Rectal smooth muscle tissue (tissue), 1 donor: ENCODE measurements around the gene NFE2L2.
A peak's percentile ranks its signal among the peaks of the same experiment; 100 is the strongest.
"Not testable (repeated sequence)": the region's sequence is repeated elsewhere in the genome, so short reads cannot be mapped to it uniquely, and the experiment has no call there.

Experiments
- H3K27ac ChIP-seq: one replicate; pipeline ENCODE4 v1.7.0; 2013; ENCODE audit warnings: low read depth, low read length, inconsistent platforms
- H3K27me3 ChIP-seq: one replicate; pipeline ENCODE4 v1.7.0; 2013; ENCODE audit warnings: low read length; ENCODE audit not compliant: control insufficient read depth, insufficient read depth
- H3K36me3 ChIP-seq: one replicate; pipeline ENCODE4 v1.7.0; 2013; ENCODE audit warnings: low read length; ENCODE audit not compliant: control insufficient read depth, insufficient read depth
- H3K4me1 ChIP-seq: one replicate; pipeline ENCODE4 v1.7.0; 2013; ENCODE audit warnings: low read length; ENCODE audit not compliant: control insufficient read depth, insufficient read depth
- H3K4me3 ChIP-seq: one replicate; pipeline ENCODE4 v1.7.0; 2013; ENCODE audit warnings: low read length
- H3K9ac ChIP-seq: one replicate; pipeline ENCODE4 v1.7.0; 2013; ENCODE audit warnings: low read length

The NFE2L2 gene

DNA sequence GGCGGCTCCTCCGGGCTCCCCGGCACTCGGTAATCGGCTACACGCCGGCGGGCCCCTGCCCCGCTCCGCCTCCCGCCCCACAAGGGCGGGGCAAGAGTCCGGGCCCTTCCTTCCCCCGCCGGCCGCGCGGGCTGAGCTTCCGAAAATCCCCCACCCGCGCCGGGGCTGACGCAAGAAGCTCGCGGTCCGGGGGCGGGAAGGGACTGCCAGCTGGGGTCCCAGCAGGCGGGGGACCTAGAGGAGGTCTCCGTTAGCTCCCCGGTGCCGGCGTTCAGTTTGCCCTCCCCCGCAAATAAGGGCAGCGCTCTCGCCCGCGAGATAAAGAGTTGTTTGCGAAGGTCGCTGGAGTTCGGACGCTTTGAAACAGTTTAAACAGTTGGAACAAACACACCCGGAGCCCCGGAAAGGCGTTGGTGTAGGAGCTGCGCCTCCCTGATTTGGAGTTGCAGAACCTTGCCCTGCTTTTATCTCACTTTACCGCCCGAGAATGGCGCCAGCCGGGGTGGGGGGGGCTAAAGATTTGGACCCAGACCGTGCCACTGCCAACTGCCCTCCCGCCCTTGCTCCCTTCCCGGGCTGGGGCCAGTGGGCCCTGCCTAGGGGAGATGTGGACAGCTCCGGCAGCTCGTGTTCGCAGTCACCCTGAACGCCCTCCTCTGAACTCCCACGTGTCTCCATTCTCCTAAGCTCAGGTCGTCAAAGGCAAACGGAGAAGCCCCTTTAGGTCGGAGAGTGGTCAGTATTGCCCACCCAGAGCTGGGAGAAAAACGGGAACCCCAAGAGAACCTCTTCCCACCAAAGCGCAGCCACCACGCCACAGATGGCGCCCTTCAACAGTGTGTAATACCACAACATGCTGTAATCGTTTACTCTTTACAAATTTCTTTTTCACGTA is at the start of gene NFE2L2:
Gene NFE2L2 (minus strand): TSS at position 35 of the 895 bp plus-strand sequence. CDS start 151 bp downstream, outside the sequence.
- Histone ChIP-seq H3K36me3 (no peaks in the 10 kb centered on the region), H3K9ac (peak within 1 kb of the TSS; percentile 94), H3K4me3 (peak within 1 kb of the TSS; percentile 91), H3K4me1 (peaks cover 13% of the 10 kb centered on the region), H3K27ac (peak within 1 kb of the TSS; percentile 100), H3K27me3 (no peaks in the 10 kb centered on the region)

DNA sequence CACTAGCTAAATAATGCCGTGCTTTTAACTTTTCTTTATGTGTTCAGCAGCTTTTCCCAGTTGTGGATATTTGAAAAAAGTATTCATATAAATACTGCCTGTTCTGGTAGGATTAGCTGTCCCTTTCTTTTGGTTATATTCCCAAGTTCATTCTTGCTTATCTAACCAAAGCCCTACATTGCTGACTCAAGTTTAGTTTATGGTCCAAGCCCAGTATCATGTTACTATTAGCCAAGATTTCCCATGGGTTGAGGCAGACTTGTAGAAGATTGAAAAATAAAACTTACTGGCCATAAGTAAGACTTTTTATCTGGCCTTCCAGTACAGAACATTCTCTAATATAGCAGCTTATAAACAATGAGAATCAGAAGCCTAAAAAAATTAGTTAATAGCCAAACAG is 49.7 kb upstream of the NFE2L2 start:
- H3K27ac ChIP-seq: no peak overlapping the region

DNA sequence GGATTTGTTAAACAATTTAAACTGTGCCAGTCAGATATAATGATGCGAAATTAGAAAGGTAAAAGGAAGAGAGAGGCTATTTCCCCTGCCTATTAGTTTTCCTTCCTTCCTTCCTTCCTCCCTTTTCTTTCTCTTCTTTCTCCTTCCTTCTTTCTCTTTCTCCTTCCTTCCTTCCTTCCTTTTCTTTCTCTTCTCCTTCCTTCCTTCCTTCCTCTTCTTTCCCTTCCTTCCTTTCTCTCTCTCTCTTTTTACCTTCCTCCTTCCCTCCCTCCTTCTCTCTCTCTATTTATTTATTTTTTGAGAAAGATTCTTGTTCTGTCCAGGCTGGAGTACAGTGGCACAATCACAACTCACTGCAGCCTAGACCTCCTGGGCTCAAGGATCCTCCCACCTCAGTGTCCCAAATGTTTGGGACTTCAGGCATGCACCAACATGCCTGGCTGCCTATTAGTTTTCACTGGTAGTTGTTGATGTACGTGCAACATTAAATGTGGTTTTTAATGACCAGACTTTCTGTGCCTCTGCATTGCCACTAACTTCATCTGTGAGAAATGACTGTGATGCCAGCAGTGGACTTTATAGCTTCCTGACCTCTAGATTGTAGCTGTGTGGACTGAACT is 48.7 kb upstream of the NFE2L2 start:
- no peak overlapping the region for H3K4me3 ChIP-seq
- H3K27me3 ChIP-seq: no peaks in the 10 kb centered on the region
- H3K4me1 ChIP-seq: no peaks in the 10 kb centered on the region
- no peak overlapping the region for H3K9ac ChIP-seq
- H3K36me3 ChIP-seq: no peaks in the 10 kb centered on the region
- no peak overlapping the region for H3K27ac ChIP-seq

More for the DNA sequence above, 49.7 kb upstream of the NFE2L2 start:
- Histone ChIP-seq H3K27me3 (no peaks in the 10 kb centered on the region), H3K9ac (no peak overlapping the region), H3K4me3 (no peak overlapping the region), H3K36me3 (no peaks in the 10 kb centered on the region), H3K4me1 (no peaks in the 10 kb centered on the region)

DNA sequence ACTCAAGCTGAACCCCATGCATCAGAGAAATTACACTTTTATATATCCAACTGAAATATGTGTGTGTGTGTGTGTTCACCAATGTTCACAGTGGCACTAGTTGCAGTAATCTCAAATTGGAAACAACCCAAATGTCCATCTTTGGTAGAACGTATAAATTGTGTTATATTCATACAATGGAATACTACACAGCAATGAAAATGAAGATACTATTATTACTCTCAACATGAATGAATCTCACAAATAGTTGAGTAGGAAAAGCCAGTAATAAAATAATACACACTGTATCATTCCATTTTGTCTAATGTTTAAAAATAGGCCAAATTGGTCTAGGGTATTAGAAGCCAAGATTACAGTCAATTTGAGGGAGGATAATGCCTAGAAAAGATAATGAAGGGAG is 48.0 kb upstream of the NFE2L2 start:
- no peak overlapping the region for H3K27ac ChIP-seq
- no peak overlapping the region for H3K4me3 ChIP-seq
- no peaks in the 10 kb centered on the region for H3K4me1 ChIP-seq
- H3K9ac ChIP-seq: no peak overlapping the region
- no peaks in the 10 kb centered on the region for H3K27me3 ChIP-seq
- no peaks in the 10 kb centered on the region for H3K36me3 ChIP-seq

DNA sequence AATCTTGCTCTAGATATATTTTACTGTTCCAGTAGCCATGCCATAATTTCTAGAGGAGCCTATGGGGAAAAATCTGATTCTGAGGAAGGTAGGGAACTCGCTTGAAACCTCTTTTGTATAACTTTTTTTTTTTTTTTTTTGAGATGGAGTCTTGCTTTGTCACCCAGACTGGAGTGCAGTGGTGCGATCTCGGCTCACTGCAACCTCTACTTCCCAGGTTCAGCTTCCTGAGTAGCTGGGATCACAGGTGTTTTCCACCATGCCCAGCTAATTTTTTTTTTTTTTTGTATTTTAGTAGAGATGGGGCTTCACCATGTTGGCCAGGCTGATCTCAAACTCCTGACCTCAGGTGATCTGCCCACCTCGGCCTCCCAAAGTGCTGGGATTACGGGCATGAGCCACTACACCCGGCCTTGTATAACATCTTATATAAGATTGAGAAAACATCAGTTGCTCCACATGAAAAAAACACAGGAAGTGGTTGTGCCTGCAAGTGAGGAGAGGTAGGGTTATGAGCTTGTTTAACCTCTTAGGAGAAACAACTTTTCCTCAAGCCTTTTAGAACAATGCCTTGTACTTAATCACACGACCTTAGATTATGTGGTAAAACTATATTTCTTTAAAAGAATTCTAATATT is 45.3 kb upstream of the NFE2L2 start:
- not testable (repeated sequence) for H3K4me3 ChIP-seq, H3K9ac ChIP-seq, H3K4me1 ChIP-seq, H3K27me3 ChIP-seq, H3K27ac ChIP-seq, H3K36me3 ChIP-seq

DNA sequence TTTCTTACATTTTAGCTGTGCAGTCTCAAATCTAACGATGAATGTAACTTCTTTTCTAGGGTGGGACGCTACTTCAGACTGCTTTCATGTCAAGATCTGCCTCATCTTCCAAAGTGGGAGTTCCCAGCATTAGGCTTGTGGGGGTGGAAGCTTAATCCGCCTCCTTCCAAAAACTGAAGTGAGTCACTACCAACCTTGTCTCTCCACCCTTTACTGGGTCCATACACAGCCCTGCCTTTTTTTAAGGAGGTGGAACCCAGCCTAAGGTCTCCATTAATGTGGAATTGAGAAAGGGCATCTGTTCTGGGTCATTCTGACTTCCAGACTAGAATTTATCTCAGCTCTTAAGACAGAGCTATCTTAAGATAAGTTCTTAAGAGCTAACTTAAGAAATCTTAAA is 42.0 kb upstream of the NFE2L2 start:
- H3K4me3 ChIP-seq: no peak overlapping the region
- no peaks in the 10 kb centered on the region for H3K27me3 ChIP-seq
- no peaks in the 10 kb centered on the region for H3K4me1 ChIP-seq
- H3K9ac ChIP-seq: no peak overlapping the region
- H3K36me3 ChIP-seq: no peaks in the 10 kb centered on the region
- H3K27ac ChIP-seq: no peak overlapping the region

DNA sequence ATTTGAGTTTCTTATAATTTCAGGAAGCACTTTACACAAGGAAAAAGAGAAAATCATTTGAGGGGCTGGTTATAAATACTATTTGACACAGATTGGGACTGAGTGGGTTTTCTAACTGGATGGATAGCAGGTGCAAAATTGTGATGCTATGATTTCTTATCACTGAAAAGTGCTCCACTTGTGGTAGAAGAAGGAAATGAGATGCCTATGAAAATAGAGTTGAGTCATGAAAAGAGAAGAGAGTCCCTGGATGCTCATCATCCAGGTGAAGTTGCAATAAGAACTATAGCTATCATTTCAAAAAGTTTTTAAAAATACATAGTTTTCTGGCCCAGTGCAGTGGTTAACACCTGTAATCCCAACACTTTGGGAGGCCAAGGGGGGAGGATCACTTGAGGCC is 39.4 kb upstream of the NFE2L2 start:
- Histone ChIP-seq H3K36me3 (no peaks in the 10 kb centered on the region), H3K4me1 (no peaks in the 10 kb centered on the region), H3K4me3 (no peak overlapping the region), H3K27ac (no peak overlapping the region), H3K9ac (no peak overlapping the region), H3K27me3 (no peaks in the 10 kb centered on the region)

DNA sequence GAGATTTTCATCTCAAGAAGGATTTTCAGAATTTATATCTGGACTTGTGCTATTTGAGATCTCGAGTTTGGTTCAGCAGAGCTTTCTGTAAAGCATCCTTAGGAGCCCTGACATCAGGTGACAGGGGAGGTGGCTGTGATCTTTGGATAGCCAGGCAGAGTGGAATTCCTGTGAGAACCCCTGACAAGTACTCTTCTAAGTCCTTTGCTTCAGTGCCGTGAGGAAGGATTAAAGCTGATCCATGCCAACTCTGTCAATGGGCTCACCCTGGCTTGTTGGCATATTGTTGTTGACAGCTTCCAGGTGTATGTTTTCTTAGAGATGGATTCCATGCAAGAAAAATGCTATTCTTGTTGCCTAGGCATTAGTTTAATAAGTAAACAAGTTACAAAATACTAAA is 38.0 kb upstream of the NFE2L2 start:
- no peak overlapping the region for H3K4me3 ChIP-seq
- no peaks in the 10 kb centered on the region for H3K36me3 ChIP-seq
- no peaks in the 10 kb centered on the region for H3K27me3 ChIP-seq
- H3K9ac ChIP-seq: no peak overlapping the region
- H3K4me1 ChIP-seq: no peaks in the 10 kb centered on the region
- no peak overlapping the region for H3K27ac ChIP-seq

DNA sequence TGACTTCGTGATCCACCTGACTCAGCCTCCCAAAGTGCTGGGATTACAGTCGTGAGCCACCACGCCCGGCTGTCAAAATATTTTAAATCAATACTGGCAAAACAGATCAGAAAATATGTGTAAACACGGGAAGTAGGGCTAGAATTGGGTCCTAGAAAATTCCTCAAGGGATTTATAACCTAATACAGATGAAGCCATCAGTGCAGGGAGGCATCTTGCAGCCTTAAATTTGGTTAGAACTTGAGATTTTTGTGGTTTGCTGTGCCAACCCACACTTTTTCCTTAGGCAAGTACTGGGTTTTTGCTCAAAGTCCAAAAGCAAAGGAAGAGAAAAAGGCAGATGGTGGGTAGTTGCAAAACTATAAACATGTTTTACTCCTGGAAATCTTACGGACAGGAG is 33.7 kb upstream of the NFE2L2 start:
- Histone ChIP-seq H3K27me3 (no peaks in the 10 kb centered on the region), H3K9ac (no peak overlapping the region), H3K4me1 (peaks cover 2% of the 10 kb centered on the region), H3K4me3 (no peak overlapping the region), H3K27ac (no peak overlapping the region), H3K36me3 (no peaks in the 10 kb centered on the region)

DNA sequence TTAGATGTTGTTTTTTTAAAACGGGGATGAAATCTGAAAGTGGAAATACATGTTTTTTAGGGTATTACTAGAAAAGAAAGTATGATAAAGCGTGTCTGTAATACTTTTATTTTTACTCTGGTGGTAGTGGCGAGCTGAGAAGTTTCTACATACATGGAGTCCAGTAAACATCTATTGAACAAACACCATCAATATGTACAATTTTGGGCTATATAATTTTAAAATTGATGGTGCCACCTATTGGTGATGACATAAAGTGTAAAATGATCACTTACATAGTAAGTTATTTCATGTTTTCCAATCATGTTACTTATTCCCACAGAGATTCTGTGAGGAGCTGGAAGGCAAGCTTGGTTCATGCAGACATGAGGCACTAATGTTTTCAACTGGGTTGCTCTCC is 31.5 kb upstream of the NFE2L2 start:
- Histone ChIP-seq H3K9ac (no peak overlapping the region), H3K36me3 (no peaks in the 10 kb centered on the region), H3K27ac (peak overlapping the region; percentile 59), H3K4me1 (peaks cover 2% of the 10 kb centered on the region), H3K4me3 (no peak overlapping the region), H3K27me3 (no peaks in the 10 kb centered on the region)

DNA sequence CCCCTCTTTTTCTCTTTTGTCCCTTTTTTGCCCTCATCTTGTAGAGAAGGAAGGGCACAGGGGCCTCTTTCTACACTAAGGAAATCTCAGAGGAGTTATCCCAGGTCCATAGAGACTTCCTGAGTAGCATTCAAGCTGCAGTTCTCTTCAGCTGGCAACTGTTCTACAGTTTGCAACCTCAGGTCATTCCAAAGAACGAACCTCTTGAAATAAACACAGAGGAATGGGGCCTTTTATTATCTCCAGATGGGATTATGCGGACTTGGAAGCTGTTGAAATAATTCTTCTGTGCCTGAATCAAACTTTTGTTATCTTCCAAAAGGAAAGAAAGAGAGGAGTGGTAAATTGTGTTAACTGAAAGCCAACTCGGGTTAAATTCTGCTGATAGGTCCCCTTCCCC is 31.0 kb upstream of the NFE2L2 start:
- Histone ChIP-seq H3K4me1 (peaks cover 2% of the 10 kb centered on the region), H3K9ac (no peak overlapping the region), H3K27ac (peak overlapping the region; percentile 59), H3K36me3 (no peaks in the 10 kb centered on the region), H3K27me3 (no peaks in the 10 kb centered on the region), H3K4me3 (no peak overlapping the region)

DNA sequence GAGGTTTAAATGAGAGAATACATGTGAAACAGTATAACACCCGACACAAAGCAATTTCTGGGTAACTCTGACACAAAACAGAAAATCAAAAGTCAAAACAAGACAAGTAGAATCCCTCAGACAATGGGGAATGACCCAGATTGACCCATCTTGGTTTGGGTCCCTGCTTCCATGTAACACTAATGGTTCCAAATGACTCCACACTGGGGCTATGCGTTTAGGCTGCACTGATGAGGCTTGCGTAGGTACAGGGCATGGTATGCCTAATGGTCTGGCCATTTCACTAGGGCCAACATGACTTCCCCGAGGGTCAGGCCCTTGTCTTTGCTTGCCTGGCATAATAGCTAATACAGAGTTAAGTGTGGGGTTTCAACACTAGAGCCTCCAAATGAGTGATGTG is 27.2 kb upstream of the NFE2L2 start:
- Histone ChIP-seq H3K4me3 (no peak overlapping the region), H3K27me3 (no peaks in the 10 kb centered on the region), H3K36me3 (no peaks in the 10 kb centered on the region), H3K27ac (no peak overlapping the region), H3K9ac (no peak overlapping the region), H3K4me1 (peaks cover 2% of the 10 kb centered on the region)
